Large intestine (tissue), 3 donors: Measurements from ENCODE around the gene FGF6. TPM values are rescaled to one million over a fixed set of nuclear protein-coding genes. Genes with fewer than 3 reads are reported as not detected.
"Not testable (repeated sequence)": the region's sequence is repeated elsewhere in the genome, so short reads cannot be mapped to it uniquely, and the experiment has no call there.

Experiments
- DNase-seq, 2 donors: peaks; one replicate each; pipeline versions ENCODE4 v3.0.0 to v3.0.0-alpha.2; 2013
- H3K27ac ChIP-seq: one replicate; pipeline ENCODE4 v1.5.1; 2013; ENCODE audit warnings: low read length
- H3K27me3 ChIP-seq: 2 replicates; pipeline ENCODE4 v1.6.1; 2013; ENCODE audit warnings: low read length; ENCODE audit not compliant: control insufficient read depth, insufficient read depth
- H3K36me3 ChIP-seq: 2 replicates; pipeline ENCODE4 v1.6.1; 2013; ENCODE audit warnings: low read length; ENCODE audit not compliant: control insufficient read depth, insufficient read depth
- H3K4me1 ChIP-seq: one replicate; pipeline ENCODE4 v1.6.1; 2013; ENCODE audit warnings: low read length; ENCODE audit not compliant: control insufficient read depth, insufficient read depth
- H3K4me3 ChIP-seq: one replicate; pipeline ENCODE4 v1.5.1; 2013; ENCODE audit warnings: low read length
- H3K9me3 ChIP-seq: one replicate; pipeline ENCODE4 v1.6.1; 2013; ENCODE audit warnings: mild to moderate bottlenecking, low read depth, low read length, moderate library complexity; ENCODE audit not compliant: control insufficient read depth
- WGBS: methylation state at CpG from one replicate; pipeline ENCODE4 v1.1.5; 2013; ENCODE audit warnings: low lambda C conversion rate; ENCODE audit not compliant: insufficient coverage; 5-methylcytosine and 5-hydroxymethylcytosine counted together
- polyA plus RNA-seq: library from polyadenylated mRNA; unstranded; fragments of 120-200 nt; gene quantifications from one replicate; pipeline ENCODE4 v1.2.1, GENCODE V29; 2013

FGF6 gene
- polyA plus RNA-seq, 1 donor, result 0.07 TPM

GRCh38 chr12:4420138-4420670, 25.4 kb downstream of the FGF6 start:
- no peaks in the 10 kb centered on the region for H3K27me3 ChIP-seq
- no peak overlapping the region for H3K4me3 ChIP-seq
- H3K27ac ChIP-seq, result peak overlapping the region; percentile 49
- WGBS, result 100% methylated on average over 1 of the region's 5 CpGs
- peak in 1 of 2 donors; percentile 51 for DNase-seq
- H3K4me1 ChIP-seq, result peaks cover 4% of the 10 kb centered on the region
- H3K9me3 ChIP-seq, result no peaks in the 10 kb centered on the region
- no peaks in the 10 kb centered on the region for H3K36me3 ChIP-seq

GRCh38 chr12:4418913-4419312, 26.7 kb downstream of the FGF6 start:
- Histone ChIP-seq H3K4me1 (peaks cover 9% of the 10 kb centered on the region), H3K4me3 (no peak overlapping the region), H3K27ac (peak overlapping the region; percentile 62), H3K9me3 (no peaks in the 10 kb centered on the region), H3K27me3 (no peaks in the 10 kb centered on the region), H3K36me3 (no peaks in the 10 kb centered on the region)
- DNase-seq, result no peak
- WGBS, result 70% methylated on average over 2 of the region's 5 CpGs

- H3K27ac ChIP-seq, result peak overlapping the region; percentile 62
- H3K4me3 ChIP-seq, result no peak overlapping the region
- no peaks in the 10 kb centered on the region for H3K27me3 ChIP-seq
- 83% methylated on average over 1 of the region's 5 CpGs for WGBS
- H3K36me3 ChIP-seq, result no peaks in the 10 kb centered on the region
- DNase-seq, result no peak
- H3K9me3 ChIP-seq, result no peaks in the 10 kb centered on the region
- H3K4me1 ChIP-seq, result peaks cover 9% of the 10 kb centered on the region
Observed at GRCh38 chr12:4417936-4418335, 27.7 kb downstream of the FGF6 start.

GRCh38 chr12:4417455-4417854, 28.2 kb downstream of the FGF6 start:
- no peak overlapping the region for H3K4me3 ChIP-seq
- no peaks in the 10 kb centered on the region for H3K9me3 ChIP-seq
- peak overlapping the region; percentile 62 for H3K27ac ChIP-seq
- H3K36me3 ChIP-seq, result no peaks in the 10 kb centered on the region
- peaks cover 9% of the 10 kb centered on the region for H3K4me1 ChIP-seq
- DNase-seq, result peak in 1 of 2 donors; percentile 17
- no CpG with 5 or more reads among the region's 6 CpGs for WGBS
- no peaks in the 10 kb centered on the region for H3K27me3 ChIP-seq

GRCh38 chr12:4416276-4416675, 29.3 kb downstream of the FGF6 start:
- Histone ChIP-seq H3K27me3 (no peaks in the 10 kb centered on the region), H3K4me3 (no peak overlapping the region), H3K36me3 (no peaks in the 10 kb centered on the region), H3K9me3 (no peaks in the 10 kb centered on the region), H3K27ac (no peak overlapping the region), H3K4me1 (peaks cover 9% of the 10 kb centered on the region)
- WGBS, result no CpG with 5 or more reads among the region's 8 CpGs
- DNase-seq, result no peak

- no peaks in the 10 kb centered on the region for H3K27me3 ChIP-seq
- peaks cover 9% of the 10 kb centered on the region for H3K4me1 ChIP-seq
- no peak overlapping the region for H3K4me3 ChIP-seq
- no peaks in the 10 kb centered on the region for H3K36me3 ChIP-seq
- WGBS, result no CpG with 5 or more reads among the region's 1 CpG
- DNase-seq, result no peak
- no peak overlapping the region for H3K27ac ChIP-seq
- no peaks in the 10 kb centered on the region for H3K9me3 ChIP-seq
Observed at GRCh38 chr12:4412465-4412864, 33.1 kb downstream of the FGF6 start.

- 93% methylated on average over 3 of the region's 3 CpGs for WGBS
- no peak for DNase-seq
Observed at GRCh38 chr12:4412056-4412455, 33.6 kb downstream of the FGF6 start.

GRCh38 chr12:4407136-4407535, 38.5 kb downstream of the FGF6 start:
- Histone ChIP-seq H3K4me1 (no peaks in the 10 kb centered on the region), H3K27me3 (no peaks in the 10 kb centered on the region), H3K36me3 (no peaks in the 10 kb centered on the region), H3K27ac (no peak overlapping the region), H3K4me3 (no peak overlapping the region), H3K9me3 (no peaks in the 10 kb centered on the region)
- no peak for DNase-seq
- WGBS, result no CpG with 5 or more reads among the region's 3 CpGs

More at GRCh38 chr12:4412056-4412455, 33.6 kb downstream of the FGF6 start:
- H3K4me3 ChIP-seq, result no peak overlapping the region
- H3K4me1 ChIP-seq, result peaks cover 9% of the 10 kb centered on the region
- no peak overlapping the region for H3K27ac ChIP-seq
- no peaks in the 10 kb centered on the region for H3K9me3 ChIP-seq
- no peaks in the 10 kb centered on the region for H3K27me3 ChIP-seq
- no peaks in the 10 kb centered on the region for H3K36me3 ChIP-seq

- H3K4me1 ChIP-seq, H3K27ac ChIP-seq, H3K9me3 ChIP-seq, H3K4me3 ChIP-seq, H3K27me3 ChIP-seq, H3K36me3 ChIP-seq: not testable (repeated sequence)
- WGBS, result 100% methylated on average over 1 of the region's 8 CpGs
- DNase-seq, result peak in 1 of 2 donors; percentile 37
Observed at GRCh38 chr12:4404877-4405637, 40.6 kb downstream of the FGF6 start.

- no peaks in the 10 kb centered on the region for H3K36me3 ChIP-seq
- no CpG with 5 or more reads among the region's 4 CpGs for WGBS
- no peak overlapping the region for H3K4me3 ChIP-seq
- DNase-seq, result no peak
- H3K4me1 ChIP-seq, result no peaks in the 10 kb centered on the region
- no peak overlapping the region for H3K27ac ChIP-seq
- H3K27me3 ChIP-seq, result no peaks in the 10 kb centered on the region
- H3K9me3 ChIP-seq, result no peaks in the 10 kb centered on the region
Observed at GRCh38 chr12:4402996-4403395, 42.6 kb downstream of the FGF6 start.

GRCh38 chr12:4401117-4401516, 44.5 kb downstream of the FGF6 start:
- Histone ChIP-seq H3K4me3 (no peak overlapping the region), H3K36me3 (no peaks in the 10 kb centered on the region), H3K27me3 (no peaks in the 10 kb centered on the region), H3K9me3 (no peaks in the 10 kb centered on the region), H3K27ac (no peak overlapping the region), H3K4me1 (no peaks in the 10 kb centered on the region)
- 100% methylated on average over 2 of the region's 3 CpGs for WGBS
- DNase-seq, result no peak
